OCI-LY7 (cell line): Measurements from ENCODE around the gene SLC35F4. TPM values are rescaled to one million over a fixed set of nuclear protein-coding genes. Genes with fewer than 3 reads are reported as not detected.

ENCODE experiments used
- BruUV-seq: library from RNA; stranded (reverse); fragments of 400-500 nt; replicated peaks from 2 replicates; lab custom pipeline; 2021; lab: Mats Ljungman, UMichigan
- CTCF ChIA-PET: fragments of 300-600 bp; sonication (Branson Sonifier 250); formaldehyde crosslinking; loops from one replicate; lab custom pipeline; 2022; ENCODE audit warnings: antibody characterized with exemption; ENCODE audit not compliant: unreplicated experiment; lab: Charles Lee
- POLR2A ChIA-PET: fragments of 300-600 bp; sonication (Branson Sonifier 250); formaldehyde crosslinking; loops from one replicate; lab custom pipeline; 2022; ENCODE audit warnings: antibody characterized with exemption; lab: Charles Lee
- DNase-seq: peaks from one replicate; pipeline ENCODE4 v3.0.0-alpha.2; 2015; ENCODE audit warnings: low spot score
- H2AFZ ChIP-seq: fragments of 200-600 bp; sonication (generic), shearing (Covaris generic); 2 replicates; pipeline ENCODE4 v1.6.1; 2014; ENCODE audit warnings: mild to moderate bottlenecking, antibody characterized with exemption, low read length, moderate library complexity
- H3K27ac ChIP-seq: fragments of 200-600 bp; sonication (generic); 2 replicates; pipeline ENCODE4 v1.5.1; 2014; ENCODE audit warnings: mixed run types, low read depth, mild to moderate bottlenecking, moderate library complexity, low read length, inconsistent platforms; ENCODE audit not compliant: poor library complexity, severe bottlenecking
- H3K36me3 ChIP-seq: fragments of 200-600 bp; sonication (generic); 2 replicates; pipeline ENCODE4 v1.6.1; 2014; ENCODE audit warnings: mild to moderate bottlenecking, antibody characterized with exemption, low read length, moderate library complexity, mixed read lengths; ENCODE audit not compliant: insufficient read depth
- H3K4me1 ChIP-seq: fragments of 200-600 bp; sonication (generic); 2 replicates; pipeline ENCODE4 v1.5.1; 2014; ENCODE audit warnings: mild to moderate bottlenecking, low read length; ENCODE audit not compliant: insufficient read depth, poor library complexity, severe bottlenecking
- H3K4me2 ChIP-seq: fragments of 200-600 bp; sonication (generic); 2 replicates; pipeline ENCODE4 v1.6.1; 2014; ENCODE audit warnings: mild to moderate bottlenecking, low read length
- H3K4me3 ChIP-seq: fragments of 200-600 bp; sonication (generic); 2 replicates; pipeline ENCODE4 v1.5.1; 2014; ENCODE audit warnings: mild to moderate bottlenecking, low read depth, low read length; ENCODE audit not compliant: poor library complexity, severe bottlenecking
- H3K79me2 ChIP-seq: fragments of 200-600 bp; sonication (generic); 2 replicates; pipeline ENCODE4 v1.6.1; 2016; ENCODE audit warnings: low read depth, mild to moderate bottlenecking, low read length, moderate library complexity, mixed read lengths; ENCODE audit not compliant: insufficient read depth
- H3K9me2 ChIP-seq: fragments of 200-600 bp; sonication (generic); 2 replicates; pipeline ENCODE4 v1.6.1; 2016; ENCODE audit warnings: mild to moderate bottlenecking, low read length, mixed read lengths; ENCODE audit not compliant: insufficient read depth
- H3K9me3 ChIP-seq: fragments of 200-600 bp; sonication (generic); 2 replicates; pipeline ENCODE4 v1.6.1; 2014; ENCODE audit warnings: mild to moderate bottlenecking, mixed run types, low read length, mixed read lengths
- H4K20me1 ChIP-seq: fragments of 200-600 bp; sonication (generic); 2 replicates; pipeline ENCODE4 v1.6.1; 2014; ENCODE audit warnings: mild to moderate bottlenecking, antibody characterized with exemption, low read length, moderate library complexity, mixed read lengths; ENCODE audit not compliant: insufficient read depth
- EZH2phosphoT487 ChIP-seq: fragments of 200-600 bp; sonication (generic); IDR thresholded peaks from 2 replicates; pipeline ENCODE4 v1.6.1; 2018; ENCODE audit warnings: low read depth, borderline replicate concordance, mild to moderate bottlenecking, mixed run types, antibody characterized with exemption, low read length, moderate library complexity, mixed read lengths
- intact Hi-C: fragments of 100-400 bp; cut with micrococcal nuclease; formaldehyde crosslinking; loops from one replicate; pipeline ENCODE4 v1.10.0; 2022; ENCODE audit not compliant: unreplicated experiment
- total RNA-seq, 2 experiments: library from RNA; depleted of rRNA in 1 of 2; stranded (reverse); fragments of >200 nt in 1 of 2; shearing (Covaris generic) in 1 of 2; gene quantifications; 2 replicates each; pipeline ENCODE4 v1.2.3, GENCODE V29; 2014 to 2022
- TF ChIP-seq, protein P1 (sequence below): fragments of 200-600 bp; sonication (generic); conservative IDR thresholded peaks from 2 replicates; pipeline ENCODE4 v1.5.1; 2014; ENCODE audit warnings: mild to moderate bottlenecking, antibody characterized with exemption, low read length, moderate library complexity, mixed read lengths

The SLC35F4 gene
- total RNA-seq, 2 experiments from 2014 or later = not detected

DNA sequence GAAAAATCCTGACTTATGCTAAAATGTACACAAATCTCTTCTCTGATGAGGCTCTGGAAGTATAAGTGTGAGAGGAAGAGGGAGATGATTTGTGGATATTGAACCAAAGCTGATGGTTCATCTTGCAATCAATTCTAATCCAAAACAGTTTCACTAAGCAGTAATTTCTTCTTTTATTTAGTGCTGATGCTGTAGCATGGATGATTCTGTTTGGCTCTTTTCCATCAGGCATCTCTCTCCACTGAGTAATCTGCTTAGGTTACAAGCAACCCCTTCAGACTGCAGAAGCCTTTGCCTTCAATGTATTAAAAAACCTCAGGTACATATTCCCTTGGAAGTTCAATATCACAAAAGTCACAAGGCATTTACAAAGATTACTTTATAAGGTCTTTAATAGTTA is 213.1 kb downstream of the SLC35F4 start:
- intact Hi-C loops = no loop called here

DNA sequence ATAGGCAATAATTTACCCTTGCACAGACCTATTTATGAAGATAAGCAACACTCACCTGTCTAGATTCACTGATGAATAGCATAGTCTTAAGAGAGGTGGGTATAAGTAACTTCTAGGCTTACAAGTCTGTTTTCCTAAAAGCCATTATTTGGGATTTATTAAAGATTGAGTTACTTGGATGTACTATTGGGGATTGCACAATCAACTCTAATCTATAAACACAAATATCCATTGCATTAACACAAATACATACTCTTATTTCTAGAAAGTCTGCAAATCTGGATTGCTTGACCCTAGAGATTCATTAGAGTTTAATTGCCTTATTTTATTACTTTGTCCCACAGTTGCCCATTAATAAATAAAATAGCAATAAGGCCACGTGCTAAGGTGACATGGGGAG is 224.1 kb downstream of the SLC35F4 start:
- CTCF ChIA-PET = no interaction called here
- no peak for DNase-seq
- no peaks in the 10 kb centered on the region for H3K79me2 ChIP-seq
- H3K27ac ChIP-seq = no peak overlapping the region
- POLR2A ChIA-PET = no interaction called here
- H2AFZ ChIP-seq = no peak overlapping the region
- no peaks in the 10 kb centered on the region for H3K36me3 ChIP-seq
- no peak for TF ChIP-seq EZH2phosphoT487
- TF ChIP-seq, protein P1, sequence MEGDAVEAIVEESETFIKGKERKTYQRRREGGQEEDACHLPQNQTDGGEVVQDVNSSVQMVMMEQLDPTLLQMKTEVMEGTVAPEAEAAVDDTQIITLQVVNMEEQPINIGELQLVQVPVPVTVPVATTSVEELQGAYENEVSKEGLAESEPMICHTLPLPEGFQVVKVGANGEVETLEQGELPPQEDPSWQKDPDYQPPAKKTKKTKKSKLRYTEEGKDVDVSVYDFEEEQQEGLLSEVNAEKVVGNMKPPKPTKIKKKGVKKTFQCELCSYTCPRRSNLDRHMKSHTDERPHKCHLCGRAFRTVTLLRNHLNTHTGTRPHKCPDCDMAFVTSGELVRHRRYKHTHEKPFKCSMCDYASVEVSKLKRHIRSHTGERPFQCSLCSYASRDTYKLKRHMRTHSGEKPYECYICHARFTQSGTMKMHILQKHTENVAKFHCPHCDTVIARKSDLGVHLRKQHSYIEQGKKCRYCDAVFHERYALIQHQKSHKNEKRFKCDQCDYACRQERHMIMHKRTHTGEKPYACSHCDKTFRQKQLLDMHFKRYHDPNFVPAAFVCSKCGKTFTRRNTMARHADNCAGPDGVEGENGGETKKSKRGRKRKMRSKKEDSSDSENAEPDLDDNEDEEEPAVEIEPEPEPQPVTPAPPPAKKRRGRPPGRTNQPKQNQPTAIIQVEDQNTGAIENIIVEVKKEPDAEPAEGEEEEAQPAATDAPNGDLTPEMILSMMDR = no peak
- no peaks in the 10 kb centered on the region for H3K9me3 ChIP-seq
- H4K20me1 ChIP-seq = no peaks in the 10 kb centered on the region
- H3K4me1 ChIP-seq = no peaks in the 10 kb centered on the region
- no peak overlapping the region for H3K4me2 ChIP-seq
- intact Hi-C loops = no loop called here
- H3K9me2 ChIP-seq = no peaks in the 10 kb centered on the region
- no peak overlapping the region for H3K4me3 ChIP-seq
- BruUV-seq = no TSS peak

More for the DNA sequence above, 213.1 kb downstream of the SLC35F4 start:
- BruUV-seq = no TSS peak
- Histone ChIP-seq H3K4me3 (no peak overlapping the region), H3K27ac (no peak overlapping the region), H3K9me2 (no peaks in the 10 kb centered on the region), H3K9me3 (no peaks in the 10 kb centered on the region), H3K4me1 (no peaks in the 10 kb centered on the region), H3K4me2 (no peak overlapping the region), H3K36me3 (no peaks in the 10 kb centered on the region), H4K20me1 (no peaks in the 10 kb centered on the region), H3K79me2 (no peaks in the 10 kb centered on the region), H2AFZ (no peak overlapping the region)
- ChIA-PET CTCF (no interaction called here), POLR2A (no interaction called here)
- TF ChIP-seq, protein P1 = no peak
- no peak for TF ChIP-seq EZH2phosphoT487
- no peak for DNase-seq

DNA sequence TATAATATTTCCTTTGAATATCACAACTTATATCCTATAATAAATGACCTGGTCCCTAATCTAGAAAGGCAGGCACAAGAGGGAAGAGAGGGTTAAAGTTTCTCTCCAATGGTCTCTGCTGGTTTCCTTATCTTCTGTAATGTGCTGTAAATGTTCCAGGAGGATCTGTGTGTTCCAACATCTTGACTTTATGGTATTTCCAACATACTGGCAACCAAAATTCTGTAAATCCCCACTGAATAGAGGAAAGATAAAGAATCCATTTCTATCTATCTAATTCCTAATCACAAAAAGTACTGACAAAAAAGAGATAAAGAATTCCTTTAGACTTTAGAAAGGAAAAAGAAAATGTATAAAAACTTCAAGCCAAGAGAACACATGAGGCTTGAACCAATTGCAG is 225.9 kb downstream of the SLC35F4 start:
- DNase-seq = no peak
- intact Hi-C loops = no loop called here
- no peaks in the 10 kb centered on the region for H3K79me2 ChIP-seq
- BruUV-seq = no TSS peak
- no peak overlapping the region for H3K27ac ChIP-seq
- no peaks in the 10 kb centered on the region for H3K9me2 ChIP-seq
- no peak overlapping the region for H2AFZ ChIP-seq
- no peaks in the 10 kb centered on the region for H3K36me3 ChIP-seq
- TF ChIP-seq, protein P1 = no peak
- TF ChIP-seq EZH2phosphoT487 = no peak
- no peaks in the 10 kb centered on the region for H3K9me3 ChIP-seq
- POLR2A ChIA-PET = no interaction called here
- H3K4me1 ChIP-seq = no peaks in the 10 kb centered on the region
- H3K4me2 ChIP-seq = no peak overlapping the region
- CTCF ChIA-PET = no interaction called here
- H4K20me1 ChIP-seq = no peaks in the 10 kb centered on the region
- no peak overlapping the region for H3K4me3 ChIP-seq
